Breast epithelium (tissue), 3 donors: Measurements from ENCODE around the gene GCDH.

Experiments
- CTCF ChIP-seq, 3 donors: fragments of 450-650 bp; IDR thresholded peaks; one replicate each; pipeline ENCODE4 v1.5.1; 2016 to 2017; ENCODE audit warnings: antibody characterized with exemption in 3 of 3, mild to moderate bottlenecking in 3 of 3, moderate library complexity in 3 of 3
- POLR2A ChIP-seq: fragments of 450-650 bp; IDR thresholded peaks from one replicate; pipeline ENCODE4 v1.6.1; 2016; ENCODE audit warnings: antibody characterized with exemption, mild to moderate bottlenecking, moderate library complexity

GRCh38 chr19:12913851-12914690 is 23.1 kb downstream of the GCDH start:
- TF ChIP-seq CTCF (IDR thresholded peaks at IDR 0.05), result no peak
- TF ChIP-seq POLR2A, result no peak
